Ascending aorta (tissue), 2 donors: ENCODE data around the gene CASP2. TPM values are rescaled to one million over a fixed set of nuclear protein-coding genes. Genes with fewer than 3 reads are reported as not detected.

Source experiments
- DNase-seq, 2 donors: peaks; one replicate each; pipeline ENCODE4 v3.0.0-alpha.2; 2019; ENCODE audit warnings: low spot score in 2 of 2
- H3K27ac ChIP-seq, 2 donors: fragments of 200-600 bp; sonication (generic); one replicate each; pipeline ENCODE4 v1.5.1; 2016 to 2017; ENCODE audit warnings: mild to moderate bottlenecking in 1 of 2
- H3K27me3 ChIP-seq: fragments of 200-600 bp; sonication (generic); one replicate; pipeline ENCODE4 v1.5.1; 2017
- H3K36me3 ChIP-seq, 2 donors: fragments of 200-600 bp; sonication (generic); one replicate each; pipeline ENCODE4 v1.5.1; 2016
- H3K4me1 ChIP-seq, 2 donors: fragments of 200-600 bp; sonication (generic); one replicate each; pipeline ENCODE4 v1.5.1; 2016 to 2017; ENCODE audit warnings: mild to moderate bottlenecking in 1 of 2
- H3K4me3 ChIP-seq, 2 donors: fragments of 200-600 bp; sonication (generic); one replicate each; pipeline ENCODE4 v1.5.1; 2016 to 2017; ENCODE audit warnings: mild to moderate bottlenecking in 1 of 2
- H3K9me3 ChIP-seq, 2 donors: fragments of 200-600 bp; sonication (generic); one replicate each; pipeline ENCODE4 v1.5.1; 2016
- intact Hi-C: fragments of 100-400 bp; cut with DNase I; formaldehyde crosslinking; loops from one replicate; pipeline ENCODE4 v1.15.1; 2023
- total RNA-seq: library from RNA; depleted of rRNA; stranded (reverse); fragments of >200 nt; gene quantifications from one replicate; pipeline ENCODE4 v1.1.0, GENCODE V29; 2016
- TF ChIP-seq, protein P1 (sequence below), 3 experiments: fragments of 200-600 bp in 2 of 3; fragments of 450-650 bp in 1 of 3; sonication (generic) in 2 of 3; IDR thresholded peaks; one replicate each; pipeline ENCODE4 v1.5.1; 2016 to 2019; ENCODE audit warnings: antibody characterized with exemption in 3 of 3, mild to moderate bottlenecking in 1 of 3, moderate library complexity in 1 of 3

Gene CASP2
- total RNA-seq, 1 donor from 2014 or later, result 13.7 TPM

DNA sequence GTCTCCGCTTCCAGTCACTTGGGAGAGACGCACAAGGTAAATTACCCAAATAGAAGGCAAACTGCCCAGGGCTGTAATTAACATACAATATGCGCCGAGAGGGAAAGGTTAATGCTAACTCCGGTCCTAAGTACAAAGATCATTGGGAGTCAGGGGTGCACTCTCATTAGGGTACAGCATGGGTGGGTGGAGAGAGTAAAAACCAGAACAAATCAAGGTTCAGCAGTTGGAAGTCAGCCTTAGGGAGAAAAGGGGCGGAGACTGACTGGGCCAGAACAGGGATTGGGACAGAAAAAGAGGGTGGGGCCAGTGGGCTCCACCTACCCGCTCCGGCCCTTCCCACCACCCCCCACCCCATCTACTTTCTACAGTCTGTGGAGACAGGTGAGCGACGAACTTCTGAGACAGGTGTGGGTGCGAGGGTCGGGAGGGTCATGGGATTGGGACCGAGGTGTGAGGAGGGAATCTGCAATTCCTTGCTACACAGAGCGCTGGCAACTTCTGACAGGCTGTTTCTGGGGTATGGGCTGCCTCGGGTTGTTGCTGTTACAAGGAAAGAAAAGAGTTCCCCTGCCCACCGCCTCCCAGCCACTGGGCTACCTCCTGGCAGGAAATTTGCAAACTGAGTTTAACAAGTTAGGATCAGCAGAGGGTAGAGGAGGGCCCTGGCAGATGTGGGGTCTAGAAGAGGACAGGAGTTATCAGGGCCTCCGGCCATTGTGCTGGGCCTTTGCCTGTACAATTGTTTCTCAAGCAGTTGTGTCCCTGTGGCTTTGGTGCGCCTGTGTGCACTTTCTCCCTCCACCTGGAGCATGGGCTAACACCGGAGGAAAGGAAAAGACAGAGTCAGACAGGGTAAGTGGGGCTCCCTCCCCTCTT lies 3.3 kb upstream of the CASP2 start, which contains the start of gene TMEM139:
Gene TMEM139, plus strand, starts transcription at position 368 of the 879 bp plus-strand sequence. CDS start 1,000 bp downstream, outside the sequence.
- peaks cover 3 to 6% of the 10 kb centered on the region in 2 donors for H3K4me1 ChIP-seq
- H3K36me3 ChIP-seq, result no peaks in the 10 kb centered on the region
- H3K9me3 ChIP-seq, result no peaks in the 10 kb centered on the region
- no peak for DNase-seq
- H3K27ac ChIP-seq, result no peak within 1 kb of the TSS
- H3K4me3 ChIP-seq, result no peak within 1 kb of the TSS
- intact Hi-C loops, result loop anchor here (5.0 kb wide), 2 partner anchors 43 to 617 kb away; partner anchors contain the start of gene TCAF1
- H3K27me3 ChIP-seq, result no peaks in the 10 kb centered on the region
- TF ChIP-seq, protein P1, sequence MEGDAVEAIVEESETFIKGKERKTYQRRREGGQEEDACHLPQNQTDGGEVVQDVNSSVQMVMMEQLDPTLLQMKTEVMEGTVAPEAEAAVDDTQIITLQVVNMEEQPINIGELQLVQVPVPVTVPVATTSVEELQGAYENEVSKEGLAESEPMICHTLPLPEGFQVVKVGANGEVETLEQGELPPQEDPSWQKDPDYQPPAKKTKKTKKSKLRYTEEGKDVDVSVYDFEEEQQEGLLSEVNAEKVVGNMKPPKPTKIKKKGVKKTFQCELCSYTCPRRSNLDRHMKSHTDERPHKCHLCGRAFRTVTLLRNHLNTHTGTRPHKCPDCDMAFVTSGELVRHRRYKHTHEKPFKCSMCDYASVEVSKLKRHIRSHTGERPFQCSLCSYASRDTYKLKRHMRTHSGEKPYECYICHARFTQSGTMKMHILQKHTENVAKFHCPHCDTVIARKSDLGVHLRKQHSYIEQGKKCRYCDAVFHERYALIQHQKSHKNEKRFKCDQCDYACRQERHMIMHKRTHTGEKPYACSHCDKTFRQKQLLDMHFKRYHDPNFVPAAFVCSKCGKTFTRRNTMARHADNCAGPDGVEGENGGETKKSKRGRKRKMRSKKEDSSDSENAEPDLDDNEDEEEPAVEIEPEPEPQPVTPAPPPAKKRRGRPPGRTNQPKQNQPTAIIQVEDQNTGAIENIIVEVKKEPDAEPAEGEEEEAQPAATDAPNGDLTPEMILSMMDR (IDR thresholded peaks at IDR 0.05), result no peak

DNA sequence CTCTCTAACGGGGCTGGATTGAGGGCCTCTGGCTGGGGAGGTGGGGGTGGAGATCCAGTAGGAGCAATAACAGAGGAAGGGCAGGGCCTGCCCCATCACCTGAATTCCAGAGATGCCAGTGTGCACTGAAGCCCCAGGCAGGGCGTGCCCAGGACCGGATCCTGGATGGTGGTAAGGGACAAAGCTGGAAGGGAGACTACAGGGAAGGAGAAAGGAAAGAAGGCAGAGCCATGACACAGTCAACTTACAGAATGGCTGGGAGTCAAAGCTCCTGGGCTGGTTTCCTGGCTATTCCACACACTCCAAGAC lies 2.7 kb upstream of the CASP2 start:
- no peak for DNase-seq
- H3K4me3 ChIP-seq, result no peak overlapping the region
- H3K4me1 ChIP-seq, result peaks cover 3 to 11% of the 10 kb centered on the region in 2 donors
- TF ChIP-seq, protein P1 (IDR thresholded peaks at IDR 0.05), result no peak
- no peaks in the 10 kb centered on the region for H3K36me3 ChIP-seq
- no peak overlapping the region for H3K27ac ChIP-seq
- no peaks in the 10 kb centered on the region for H3K27me3 ChIP-seq
- H3K9me3 ChIP-seq, result no peaks in the 10 kb centered on the region
- intact Hi-C loops, result loop anchor here (5.0 kb wide), 2 partner anchors 43 to 617 kb away; partner anchors contain the start of gene TCAF1

DNA sequence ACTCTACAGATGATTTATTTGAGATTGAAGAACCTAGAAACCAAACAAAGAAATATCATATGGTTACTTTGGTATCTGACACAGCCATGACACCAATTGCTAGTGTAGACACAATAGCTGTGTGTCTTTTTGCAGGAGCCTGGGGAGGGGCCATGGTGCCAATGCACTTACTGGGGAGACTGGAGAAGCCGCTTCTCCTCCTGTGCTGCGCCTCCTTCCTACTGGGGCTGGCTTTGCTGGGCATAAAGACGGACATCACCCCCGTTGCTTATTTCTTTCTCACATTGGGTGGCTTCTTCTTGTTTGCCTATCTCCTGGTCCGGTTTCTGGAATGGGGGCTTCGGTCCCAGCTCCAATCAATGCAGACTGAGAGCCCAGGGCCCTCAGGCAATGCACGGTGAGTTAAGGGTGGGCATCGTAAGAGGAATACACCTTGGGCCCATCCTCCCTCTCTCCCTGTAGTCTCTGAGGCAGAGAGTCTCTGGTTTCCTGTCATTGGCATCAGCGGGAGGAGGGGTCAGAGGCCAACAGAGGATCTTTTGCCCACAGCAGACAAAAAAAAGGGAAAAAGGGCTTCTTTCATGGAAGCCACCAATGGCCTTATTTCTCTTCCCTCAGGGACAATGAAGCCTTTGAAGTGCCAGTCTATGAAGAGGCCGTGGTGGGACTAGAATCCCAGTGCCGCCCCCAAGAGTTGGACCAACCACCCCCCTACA lies 2.2 kb upstream of the CASP2 start:
- TF ChIP-seq, protein P1 (IDR thresholded peaks at IDR 0.05), result no peak
- Histone ChIP-seq H3K36me3 (no peaks in the 10 kb centered on the region), H3K27me3 (no peaks in the 10 kb centered on the region), H3K9me3 (no peaks in the 10 kb centered on the region), H3K4me1 (peaks cover 3 to 11% of the 10 kb centered on the region in 2 donors), H3K27ac (no peak overlapping the region), H3K4me3 (no peak overlapping the region)
- no peak for DNase-seq
- intact Hi-C loops, result loop anchor here (5.0 kb wide), 2 partner anchors 44 to 616 kb away; partner anchors contain the start of gene TCAF1

DNA sequence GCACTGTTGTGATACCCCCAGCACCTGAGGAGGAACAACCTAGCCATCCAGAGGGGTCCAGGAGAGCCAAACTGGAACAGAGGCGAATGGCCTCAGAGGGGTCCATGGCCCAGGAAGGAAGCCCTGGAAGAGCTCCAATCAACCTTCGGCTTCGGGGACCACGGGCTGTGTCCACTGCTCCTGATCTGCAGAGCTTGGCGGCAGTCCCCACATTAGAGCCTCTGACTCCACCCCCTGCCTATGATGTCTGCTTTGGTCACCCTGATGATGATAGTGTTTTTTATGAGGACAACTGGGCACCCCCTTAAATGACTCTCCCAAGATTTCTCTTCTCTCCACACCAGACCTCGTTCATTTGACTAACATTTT lies 1.6 kb upstream of the CASP2 start:
- peaks cover 3 to 11% of the 10 kb centered on the region in 2 donors for H3K4me1 ChIP-seq
- intact Hi-C loops, result loop anchor here (5.0 kb wide), 2 partner anchors 44 to 616 kb away; partner anchors contain the start of gene TCAF1
- no peaks in the 10 kb centered on the region for H3K27me3 ChIP-seq
- DNase-seq, result no peak
- H3K4me3 ChIP-seq, result no peak overlapping the region
- no peaks in the 10 kb centered on the region for H3K36me3 ChIP-seq
- TF ChIP-seq, protein P1 (IDR thresholded peaks at IDR 0.05), result no peak
- H3K9me3 ChIP-seq, result no peaks in the 10 kb centered on the region
- no peak overlapping the region for H3K27ac ChIP-seq

DNA sequence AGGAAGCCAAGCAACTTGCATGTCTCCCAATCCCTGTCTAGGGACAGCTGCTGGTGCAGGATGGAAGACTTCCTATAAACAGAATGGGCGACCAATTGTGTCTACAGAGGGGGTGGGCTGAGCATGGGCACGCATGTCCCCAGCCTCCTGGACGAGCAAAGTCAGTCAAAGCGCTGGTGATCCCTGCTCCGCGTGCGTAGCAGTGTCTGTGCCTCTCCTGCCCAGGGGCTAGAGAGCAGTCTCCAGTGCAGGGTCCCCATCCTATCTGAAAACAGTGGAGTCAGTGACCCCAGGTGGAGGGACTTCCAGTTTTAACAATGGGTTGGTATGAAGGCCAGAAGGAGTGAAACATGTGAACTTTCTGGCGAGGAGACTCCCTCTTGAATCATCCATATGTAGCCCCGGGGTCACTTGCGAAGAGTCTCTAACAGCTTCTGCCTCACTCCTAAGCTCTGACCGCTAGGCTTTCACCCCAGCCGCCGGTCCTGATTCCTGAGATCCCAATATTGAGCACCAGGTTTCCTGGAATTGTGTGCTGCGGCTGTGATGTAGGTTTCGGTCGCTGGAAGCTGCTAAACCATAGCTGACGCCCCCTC lies 714 bp upstream of the CASP2 start:
- intact Hi-C loops, result loop anchor here (5.0 kb wide), 2 partner anchors 45 to 615 kb away; partner anchors contain the start of gene TCAF1
- Histone ChIP-seq H3K9me3 (no peaks in the 10 kb centered on the region), H3K4me1 (peaks cover 3 to 11% of the 10 kb centered on the region in 2 donors), H3K4me3 (peak overlapping the region; percentile 89 to 93), H3K27ac (peak overlapping the region; percentile 94), H3K27me3 (no peaks in the 10 kb centered on the region), H3K36me3 (peaks cover 5 to 6% of the 10 kb centered on the region in 2 donors)
- TF ChIP-seq, protein P1 (IDR thresholded peaks at IDR 0.05), result no peak
- no peak for DNase-seq
